ENCODE results near the gene LASP1NB.

DNA sequence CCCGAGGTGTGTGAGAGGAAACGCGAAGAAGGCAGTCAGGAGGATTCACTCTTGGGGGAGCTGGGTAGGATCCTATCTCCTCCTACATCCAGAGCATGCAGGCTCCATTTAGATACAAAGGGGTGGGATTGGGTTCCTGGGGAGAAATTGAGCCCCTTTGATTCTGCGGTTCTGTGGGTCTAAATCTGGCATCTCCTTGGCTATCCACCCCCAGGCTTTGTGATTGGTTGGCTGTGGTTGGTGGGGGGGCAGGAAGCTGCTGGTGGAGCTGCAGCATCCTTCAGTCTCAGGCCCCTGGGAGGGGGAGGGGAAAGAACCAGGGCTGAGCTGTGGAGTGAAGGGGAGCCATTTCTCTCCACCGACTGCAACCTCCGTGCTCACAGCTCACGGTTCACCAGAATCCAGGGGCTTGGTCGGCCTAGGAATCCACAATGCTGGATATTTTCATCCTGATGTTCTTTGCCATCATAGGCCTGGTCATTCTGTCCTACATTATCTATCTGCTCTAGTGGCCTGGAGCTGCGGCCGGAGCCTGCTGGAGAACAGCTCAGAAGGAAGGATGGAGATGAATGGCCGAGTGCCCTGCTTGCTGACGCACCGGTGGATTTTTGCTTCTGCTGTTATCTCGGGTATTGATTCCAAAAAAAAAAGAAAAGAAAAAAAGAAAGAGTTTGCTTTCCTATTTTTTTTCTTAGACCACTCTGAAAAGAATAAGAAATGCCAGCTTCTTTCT lies at the start of gene LASP1NB:
- TF ChIP-seq, protein P1, sequence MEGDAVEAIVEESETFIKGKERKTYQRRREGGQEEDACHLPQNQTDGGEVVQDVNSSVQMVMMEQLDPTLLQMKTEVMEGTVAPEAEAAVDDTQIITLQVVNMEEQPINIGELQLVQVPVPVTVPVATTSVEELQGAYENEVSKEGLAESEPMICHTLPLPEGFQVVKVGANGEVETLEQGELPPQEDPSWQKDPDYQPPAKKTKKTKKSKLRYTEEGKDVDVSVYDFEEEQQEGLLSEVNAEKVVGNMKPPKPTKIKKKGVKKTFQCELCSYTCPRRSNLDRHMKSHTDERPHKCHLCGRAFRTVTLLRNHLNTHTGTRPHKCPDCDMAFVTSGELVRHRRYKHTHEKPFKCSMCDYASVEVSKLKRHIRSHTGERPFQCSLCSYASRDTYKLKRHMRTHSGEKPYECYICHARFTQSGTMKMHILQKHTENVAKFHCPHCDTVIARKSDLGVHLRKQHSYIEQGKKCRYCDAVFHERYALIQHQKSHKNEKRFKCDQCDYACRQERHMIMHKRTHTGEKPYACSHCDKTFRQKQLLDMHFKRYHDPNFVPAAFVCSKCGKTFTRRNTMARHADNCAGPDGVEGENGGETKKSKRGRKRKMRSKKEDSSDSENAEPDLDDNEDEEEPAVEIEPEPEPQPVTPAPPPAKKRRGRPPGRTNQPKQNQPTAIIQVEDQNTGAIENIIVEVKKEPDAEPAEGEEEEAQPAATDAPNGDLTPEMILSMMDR (conservative IDR thresholded peaks at IDR 0.05): no peak
- TF ChIP-seq ZFX (IDR thresholded peaks at IDR 0.05): no peak
